GM12874 (cell line): ENCODE measurements around the gene TAOK2.

Experiments
- TF ChIP-seq, protein P1 (sequence below): IDR thresholded peaks from 2 replicates; pipeline ENCODE4 v1.5.1; 2011; ENCODE audit warnings: low read depth, mild to moderate bottlenecking, control low read depth, low read length, moderate library complexity; ENCODE audit not compliant: insufficient read depth

The TAOK2 gene

DNA sequence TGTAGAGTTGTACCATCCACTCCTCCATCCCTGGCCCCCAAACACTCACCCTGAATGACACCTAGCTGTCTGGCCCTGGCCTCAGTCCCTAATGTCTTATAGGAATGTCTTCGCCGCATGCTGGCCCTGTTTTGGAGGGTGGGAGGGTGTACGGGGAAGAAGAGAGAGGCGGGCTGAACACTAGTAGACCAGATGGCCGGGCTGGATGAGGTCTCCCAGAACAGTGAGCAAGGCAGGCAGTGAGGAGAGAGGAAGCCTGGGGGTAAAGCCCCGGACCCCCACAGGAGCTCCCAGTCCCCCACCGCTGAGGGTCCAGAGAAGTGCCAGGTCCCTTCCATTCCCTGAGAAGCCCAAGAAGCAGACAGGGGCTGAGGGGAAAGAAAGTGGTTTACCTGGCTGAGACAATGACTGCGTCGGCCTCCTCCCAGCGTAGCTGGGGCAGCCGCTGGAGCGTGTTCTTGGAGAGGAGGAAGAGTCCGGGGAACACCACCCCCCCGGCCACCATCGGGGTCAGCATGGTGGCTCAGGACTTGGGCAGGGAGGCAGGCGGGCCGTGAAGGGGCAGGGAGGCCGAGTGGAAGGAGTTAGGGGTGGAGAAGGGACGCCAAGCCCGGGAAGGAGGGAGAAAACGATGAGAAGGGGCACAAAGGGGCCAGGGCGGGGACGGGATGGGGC is 56.5 kb downstream of the TAOK2 start:
- TF ChIP-seq, protein P1, sequence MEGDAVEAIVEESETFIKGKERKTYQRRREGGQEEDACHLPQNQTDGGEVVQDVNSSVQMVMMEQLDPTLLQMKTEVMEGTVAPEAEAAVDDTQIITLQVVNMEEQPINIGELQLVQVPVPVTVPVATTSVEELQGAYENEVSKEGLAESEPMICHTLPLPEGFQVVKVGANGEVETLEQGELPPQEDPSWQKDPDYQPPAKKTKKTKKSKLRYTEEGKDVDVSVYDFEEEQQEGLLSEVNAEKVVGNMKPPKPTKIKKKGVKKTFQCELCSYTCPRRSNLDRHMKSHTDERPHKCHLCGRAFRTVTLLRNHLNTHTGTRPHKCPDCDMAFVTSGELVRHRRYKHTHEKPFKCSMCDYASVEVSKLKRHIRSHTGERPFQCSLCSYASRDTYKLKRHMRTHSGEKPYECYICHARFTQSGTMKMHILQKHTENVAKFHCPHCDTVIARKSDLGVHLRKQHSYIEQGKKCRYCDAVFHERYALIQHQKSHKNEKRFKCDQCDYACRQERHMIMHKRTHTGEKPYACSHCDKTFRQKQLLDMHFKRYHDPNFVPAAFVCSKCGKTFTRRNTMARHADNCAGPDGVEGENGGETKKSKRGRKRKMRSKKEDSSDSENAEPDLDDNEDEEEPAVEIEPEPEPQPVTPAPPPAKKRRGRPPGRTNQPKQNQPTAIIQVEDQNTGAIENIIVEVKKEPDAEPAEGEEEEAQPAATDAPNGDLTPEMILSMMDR = no peak

DNA sequence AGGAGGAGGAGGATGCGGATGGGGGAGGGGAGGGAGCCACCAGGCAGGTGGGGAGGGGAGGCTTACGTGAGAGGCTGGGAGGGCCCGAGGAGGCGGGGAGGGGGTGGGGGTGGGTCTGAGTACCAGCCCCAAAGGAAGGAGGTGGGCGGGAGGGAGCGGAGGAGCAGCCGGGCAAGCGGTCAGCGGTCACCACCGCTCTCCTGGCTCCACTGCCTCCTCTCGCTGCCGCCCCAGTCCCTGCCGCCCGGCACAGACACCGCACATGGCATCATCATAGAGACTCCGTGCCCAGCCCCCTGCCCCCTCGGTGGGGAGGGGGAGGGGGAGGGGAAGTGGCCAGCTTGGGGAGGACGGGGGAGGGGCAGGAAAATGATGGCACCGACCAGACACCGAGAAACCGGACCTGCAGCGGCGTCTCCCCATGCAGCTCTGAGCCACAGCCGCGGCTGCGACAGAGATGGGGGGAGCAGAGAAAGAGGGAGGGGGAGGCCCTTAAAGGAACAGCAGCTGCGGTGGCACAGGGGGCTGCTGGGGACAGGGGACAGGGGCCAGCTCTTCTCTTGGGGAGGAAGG is 57.3 kb downstream of the TAOK2 start, which contains the start of gene TLCD3B:
TLCD3B (minus strand) TSS at position 431 of the 573 bp plus-strand sequence. CDS start 744 bp downstream, outside the sequence.
- TF ChIP-seq, protein P1 = no peak

DNA sequence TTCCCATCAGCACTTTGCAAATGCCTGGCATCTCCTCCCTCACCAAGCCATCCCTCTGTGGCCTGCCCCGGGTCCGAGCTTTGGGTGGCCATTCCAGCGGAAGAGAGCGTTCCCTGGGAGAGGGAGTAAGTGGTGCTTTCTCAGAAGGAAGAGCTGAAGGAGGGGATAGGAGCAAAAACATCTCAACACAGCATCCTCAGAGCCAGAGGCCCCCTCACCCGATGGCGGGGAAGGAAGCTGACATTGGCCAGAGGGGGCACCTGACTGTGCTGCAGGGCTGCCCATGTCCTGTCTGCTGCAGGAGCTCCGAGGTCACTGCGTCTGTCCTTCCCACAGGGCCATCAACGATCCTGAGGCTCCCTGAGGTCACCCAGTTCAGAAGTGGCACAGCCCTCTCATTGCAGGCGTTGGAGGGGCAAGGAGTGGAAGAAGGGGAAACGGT is 57.8 kb downstream of the TAOK2 start:
- TF ChIP-seq, protein P1 = no peak

DNA sequence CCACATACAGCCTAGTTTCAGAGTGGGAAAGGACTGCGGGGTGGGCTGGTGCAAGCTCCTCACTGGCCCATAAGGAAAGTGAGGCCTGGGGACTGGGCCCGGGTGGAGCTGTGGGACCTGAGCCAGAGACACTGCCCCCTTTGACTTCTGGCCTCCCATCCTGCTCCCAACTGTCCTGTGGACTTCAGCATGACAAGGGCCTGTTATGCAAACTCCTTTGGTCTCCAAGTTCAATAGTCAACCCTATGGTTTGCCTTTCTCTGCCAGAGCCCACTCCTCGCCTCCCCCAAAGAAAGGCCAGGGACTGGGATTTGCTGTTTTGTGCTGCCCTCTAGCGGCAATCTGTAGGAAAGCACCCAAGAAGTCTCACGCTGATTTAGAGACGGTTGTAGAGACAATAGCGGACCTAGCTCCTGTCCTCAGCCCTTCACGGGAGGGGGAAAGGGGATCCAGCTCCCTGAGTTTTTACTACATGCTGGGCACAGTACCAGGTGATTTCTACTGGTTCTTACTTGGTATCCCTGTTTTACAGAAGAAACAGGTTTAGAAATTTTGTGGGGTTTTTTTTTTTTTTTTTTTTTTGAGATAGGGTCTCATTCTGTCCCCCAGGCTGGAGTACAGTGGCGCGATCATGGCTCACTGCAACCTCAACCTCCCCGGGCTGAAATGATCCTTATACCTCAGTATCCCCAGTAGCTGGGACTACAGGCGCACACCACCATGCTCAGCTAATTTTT is 58.6 kb downstream of the TAOK2 start:
- TF ChIP-seq, protein P1 = peak; percentile 83

DNA sequence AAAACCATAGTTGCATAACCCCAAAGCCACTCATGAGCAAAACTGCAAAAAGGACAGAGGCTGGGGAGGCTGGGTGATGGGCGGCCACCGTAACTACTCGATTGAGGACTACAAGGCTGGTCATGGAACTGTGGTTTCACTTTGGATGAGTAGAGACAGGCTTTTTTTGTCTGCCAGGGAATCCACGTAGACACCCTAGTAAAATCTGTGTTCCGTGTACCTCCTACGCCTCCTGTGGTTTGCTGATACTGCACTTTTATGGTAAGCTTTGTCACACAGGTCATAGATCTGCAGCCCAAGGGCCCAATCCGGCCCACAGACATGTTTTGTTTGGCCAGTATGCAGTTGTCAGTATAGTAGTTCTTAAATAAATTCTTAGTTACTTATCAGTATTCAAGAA is 59.6 kb downstream of the TAOK2 start:
- TF ChIP-seq, protein P1 = no peak

DNA sequence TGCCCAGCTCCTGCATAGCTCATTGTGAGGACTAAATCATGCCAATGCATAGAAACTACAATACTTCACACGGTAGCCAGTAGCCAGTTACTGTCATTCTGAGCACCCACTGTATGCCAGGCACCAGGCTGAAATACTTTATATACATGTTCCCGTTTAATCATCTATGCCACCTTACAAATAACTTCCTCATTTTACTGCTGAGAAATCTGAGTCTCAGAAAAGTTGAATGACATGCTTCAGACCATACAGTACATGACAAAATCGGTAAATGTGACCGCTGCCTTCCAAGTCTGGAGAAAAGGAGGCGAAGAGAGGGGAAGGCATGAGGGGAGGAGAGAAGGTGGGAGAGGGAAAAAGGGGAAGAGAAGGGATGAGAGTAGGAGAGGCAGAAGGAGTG is 66.6 kb downstream of the TAOK2 start:
- TF ChIP-seq, protein P1 = no peak

DNA sequence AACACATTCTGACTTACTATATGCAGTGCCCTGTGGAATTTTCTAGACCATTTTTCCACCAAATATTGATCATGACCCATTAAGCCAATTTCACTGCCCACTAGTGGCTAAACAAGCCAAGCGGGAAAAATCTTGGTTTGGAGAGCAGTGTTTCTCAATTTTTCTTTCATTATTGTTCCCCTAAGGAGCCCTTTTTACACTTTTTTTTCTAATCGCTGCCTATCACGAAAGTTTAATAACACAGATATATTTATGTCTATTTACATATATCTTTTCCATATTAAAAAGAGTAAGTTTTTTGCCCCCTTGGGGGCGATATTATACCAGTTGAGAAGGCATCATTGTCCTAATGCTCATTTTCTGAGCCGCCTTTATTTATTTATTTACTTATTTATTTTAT is 68.2 kb downstream of the TAOK2 start:
- TF ChIP-seq, protein P1 = peak; percentile 26; the same call in 1 of the 2 replicates
